Right lung (tissue), 5 donors: ENCODE measurements around the gene PRKG1. TPM values are rescaled to one million over a fixed set of nuclear protein-coding genes. Genes with fewer than 3 reads are reported as not detected.
"Not testable (repeated sequence)": the region's sequence is repeated elsewhere in the genome, so short reads cannot be mapped to it uniquely, and the experiment has no call there.

Experiments used
- DNase-seq, 2 donors: peaks; one replicate each; pipeline ENCODE4 v3.0.0-alpha.2; 2013
- polyA plus RNA-seq, 5 donors: library from polyadenylated mRNA; unstranded; fragments of 120-200 nt; gene quantifications; one replicate each; pipeline versions ENCODE4 v1.2.1 to v1.2.3, GENCODE V29; 2013; ENCODE audit warnings: inconsistent platforms in 1 of 5, low replicate concordance in 1 of 5; ENCODE audit not compliant: insufficient read length in 5 of 5, insufficient read depth in 1 of 5

The PRKG1 gene
- polyA plus RNA-seq, 5 donors: 12.4 to 21.3 (median 15.8) TPM

DNA sequence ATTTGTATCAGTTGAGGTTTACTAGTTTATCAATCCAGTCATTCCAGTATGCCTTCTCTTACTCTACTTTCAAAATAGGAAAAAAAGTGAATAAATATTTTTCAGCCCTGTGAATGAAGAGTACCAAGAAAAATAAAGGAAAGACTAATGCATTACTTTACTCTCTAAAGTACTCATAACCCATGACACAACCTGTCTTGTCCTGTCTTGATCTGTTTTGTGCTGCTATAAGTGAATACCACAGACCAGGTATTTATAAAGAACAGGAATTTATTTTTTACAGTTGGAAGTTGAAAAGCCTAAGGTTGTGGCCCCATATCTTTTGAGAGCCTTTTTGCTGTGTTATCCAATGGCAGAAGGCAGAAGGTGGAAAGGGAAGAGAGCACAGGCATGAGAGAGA lies 1045.2 kb downstream of the PRKG1 start:
- DNase-seq: no peak

DNA sequence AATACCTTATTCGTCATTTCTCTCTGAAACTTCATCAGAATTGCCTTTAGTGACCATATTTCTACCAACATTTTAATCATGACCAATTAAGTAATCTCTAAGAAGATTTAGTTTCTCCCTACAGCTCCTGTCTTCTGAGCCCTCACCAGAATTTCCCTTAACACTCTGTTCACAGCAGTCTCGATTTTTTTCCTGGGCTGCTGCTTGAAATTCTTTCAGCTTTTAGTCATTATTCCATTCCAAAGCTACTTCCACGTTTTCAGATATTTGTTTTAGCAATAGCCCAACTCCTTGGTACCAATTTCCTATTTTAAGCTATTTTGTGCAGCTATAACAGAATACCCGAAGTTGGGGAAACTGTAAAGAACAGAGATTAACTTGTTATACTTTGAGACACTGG lies 1047.4 kb downstream of the PRKG1 start:
- no peak for DNase-seq

DNA sequence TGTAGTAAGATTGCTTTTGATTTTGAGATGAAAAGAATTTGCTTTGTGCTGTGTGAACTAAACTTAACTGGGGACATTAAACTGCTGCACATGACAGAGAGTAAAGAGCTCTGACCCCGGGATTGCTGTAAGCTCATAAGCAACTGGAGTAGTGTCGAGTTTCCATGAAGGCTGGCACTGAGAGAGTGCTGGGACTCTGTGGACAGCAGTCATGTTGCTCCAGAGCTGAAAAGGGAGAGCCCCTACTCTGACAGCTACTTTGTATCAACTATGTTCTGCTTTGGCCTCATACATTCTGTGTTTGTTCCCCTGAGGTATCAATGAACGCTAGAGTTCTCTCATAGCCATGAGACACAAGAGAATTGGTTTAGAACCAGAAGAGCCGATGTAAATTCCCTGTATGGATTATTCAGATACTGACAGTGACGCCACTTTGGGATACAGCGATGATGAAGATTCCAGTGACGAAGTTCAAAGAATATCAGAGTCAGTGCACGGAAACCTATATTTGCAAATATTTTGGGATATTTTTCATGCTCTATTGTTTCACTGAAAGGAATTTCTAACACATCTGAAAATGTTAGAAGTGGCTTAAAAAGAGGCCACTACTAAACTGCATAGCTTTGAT lies 1053.9 kb downstream of the PRKG1 start:
- DNase-seq: no peak

DNA sequence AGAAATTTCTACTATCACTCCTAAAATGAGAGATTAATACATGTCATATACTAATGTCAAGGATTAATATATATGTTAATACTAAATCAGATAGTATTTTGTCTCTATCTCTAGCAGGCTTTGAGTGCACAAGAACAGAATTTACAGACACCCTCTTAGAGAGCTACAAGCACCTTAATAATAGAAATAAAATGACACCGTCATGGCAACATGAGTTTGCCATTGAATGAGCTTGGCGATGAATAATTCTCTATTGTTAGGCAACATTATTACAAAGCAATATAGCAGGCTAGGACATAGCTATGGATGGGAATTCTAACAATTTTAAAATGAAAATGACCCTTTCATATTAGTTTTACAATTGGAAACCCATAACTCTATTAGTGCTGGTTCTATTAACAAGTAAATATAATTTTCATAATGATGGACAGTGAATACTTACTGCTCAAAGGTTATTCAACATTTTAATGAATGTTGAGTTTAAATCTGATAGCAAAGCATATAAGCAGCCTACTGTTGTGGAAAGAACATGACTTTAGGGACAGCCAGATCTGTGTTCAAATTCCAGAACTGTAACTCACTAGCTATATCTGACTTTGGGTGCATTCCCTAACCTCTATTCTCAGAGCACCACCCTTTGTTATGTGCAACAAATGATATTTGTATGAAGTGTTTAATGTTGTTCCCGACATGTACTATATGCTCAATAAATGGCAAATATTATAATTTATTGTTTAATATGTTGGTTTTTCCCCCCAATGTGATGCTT lies 1055.3 kb downstream of the PRKG1 start:
- DNase-seq: no peak

DNA sequence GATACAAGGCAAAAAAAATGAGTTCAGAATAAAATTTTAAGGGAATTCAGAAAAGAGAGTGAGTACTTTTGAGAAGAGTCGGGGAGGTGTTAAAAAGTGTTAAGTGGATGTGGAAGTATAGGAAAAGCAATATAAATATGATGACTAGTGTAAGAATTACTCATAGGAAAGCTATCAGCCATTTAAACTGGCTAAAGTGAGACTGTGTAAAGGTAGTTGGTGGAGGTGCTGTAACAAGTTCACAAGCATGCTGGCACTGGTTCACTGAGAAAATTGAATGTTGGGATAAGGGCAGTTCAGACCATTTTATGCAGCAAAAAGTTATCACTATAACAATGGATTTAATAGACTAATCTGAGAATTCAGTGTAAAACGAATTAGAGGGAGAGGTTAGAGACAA lies 1060.8 kb downstream of the PRKG1 start:
- DNase-seq: no peak

DNA sequence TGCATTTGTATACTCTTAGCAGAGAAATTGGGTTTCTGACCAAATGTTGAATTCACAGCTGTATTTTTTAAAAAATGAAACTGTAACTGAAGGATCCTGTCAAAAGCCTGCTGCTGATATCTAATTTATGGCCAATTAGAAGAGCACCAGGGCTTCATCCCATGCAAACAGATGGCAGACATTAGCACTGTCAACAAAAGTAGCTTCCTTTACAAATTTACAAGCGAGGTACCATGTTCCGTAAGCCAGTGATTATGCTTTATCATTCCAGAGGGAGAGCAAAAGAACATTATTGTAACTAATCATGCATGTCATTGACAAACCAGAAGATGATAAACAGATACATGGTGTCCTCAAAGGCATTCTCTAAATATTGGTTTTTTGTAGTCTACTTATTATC lies 1062.6 kb downstream of the PRKG1 start:
- no peak for DNase-seq

DNA sequence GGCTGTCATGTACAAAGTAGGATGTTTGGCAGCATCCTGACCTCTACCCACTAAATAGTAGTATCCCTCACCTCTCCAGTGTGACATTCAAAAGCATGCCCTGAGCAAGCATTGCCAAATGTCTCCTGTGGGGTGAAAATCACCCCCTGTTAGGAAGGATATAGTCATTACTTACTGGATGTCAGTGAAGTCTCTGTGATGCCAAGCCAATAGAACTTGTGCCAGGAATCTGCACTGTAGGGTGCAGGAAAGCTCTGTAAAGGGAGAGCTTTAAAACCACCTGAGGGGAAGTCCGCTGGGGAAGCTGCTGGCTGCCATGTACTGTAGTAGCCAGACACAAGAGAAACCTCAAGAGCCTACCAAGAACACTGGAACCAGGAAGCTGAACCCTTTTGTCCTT lies 1069.1 kb downstream of the PRKG1 start:
- no peak for DNase-seq

DNA sequence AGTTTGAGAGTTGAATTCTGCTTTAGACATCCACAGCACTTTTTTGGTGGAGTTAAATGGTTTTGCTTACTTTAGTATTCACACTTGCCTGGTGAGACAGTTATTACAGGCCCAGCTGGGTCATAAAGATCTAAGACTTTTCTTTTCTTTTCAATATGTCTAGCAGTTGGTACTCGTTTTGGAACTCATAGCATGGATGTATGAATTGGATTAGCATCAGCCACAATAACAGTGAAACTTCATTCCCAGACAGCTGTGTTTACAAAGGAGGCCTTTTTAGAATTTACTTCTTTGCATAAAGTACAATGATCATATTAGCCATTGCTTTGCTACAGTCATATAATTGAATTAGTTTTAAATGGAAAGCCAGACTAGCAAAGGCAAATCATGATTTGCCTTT lies 1071.3 kb downstream of the PRKG1 start:
- DNase-seq: no peak

DNA sequence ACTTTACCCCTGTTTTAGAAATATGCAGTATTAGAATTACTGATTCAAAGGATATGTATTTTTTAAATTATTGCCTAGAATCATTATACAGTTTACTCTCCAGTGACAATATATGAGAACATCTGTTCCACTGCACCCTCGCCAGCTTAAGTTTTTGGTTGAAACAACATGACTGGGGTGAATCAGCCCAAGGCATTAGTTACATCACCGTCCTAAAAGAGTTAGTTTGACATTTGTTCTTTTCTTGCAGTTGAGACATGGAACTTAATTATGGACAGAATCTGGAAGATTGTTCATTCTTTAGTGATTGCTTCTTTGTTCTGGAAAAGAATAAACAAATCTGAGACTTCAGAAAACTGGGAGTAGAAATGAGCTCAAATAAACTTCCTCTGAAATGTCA lies 1072.5 kb downstream of the PRKG1 start:
- DNase-seq: no peak

DNA sequence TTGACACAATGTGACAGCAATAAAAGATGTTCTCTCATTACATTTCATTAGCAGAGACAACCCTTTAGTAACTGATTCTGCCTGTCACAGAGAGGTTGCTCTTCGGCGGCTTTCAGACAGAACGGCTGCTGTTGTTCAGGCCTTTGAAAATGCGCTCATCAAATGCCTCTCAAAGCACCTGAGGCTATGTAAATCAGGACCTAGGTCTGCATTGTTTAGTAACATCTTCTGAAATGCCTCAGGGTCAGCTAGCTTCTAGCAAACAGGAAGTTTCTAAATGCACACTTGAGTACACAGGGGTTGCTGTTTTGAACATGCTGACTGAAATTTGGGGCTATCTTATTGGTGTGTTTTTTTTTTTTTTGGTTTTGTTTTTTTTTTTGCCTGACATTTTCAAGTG lies 1096.5 kb downstream of the PRKG1 start:
- no peak for DNase-seq

DNA sequence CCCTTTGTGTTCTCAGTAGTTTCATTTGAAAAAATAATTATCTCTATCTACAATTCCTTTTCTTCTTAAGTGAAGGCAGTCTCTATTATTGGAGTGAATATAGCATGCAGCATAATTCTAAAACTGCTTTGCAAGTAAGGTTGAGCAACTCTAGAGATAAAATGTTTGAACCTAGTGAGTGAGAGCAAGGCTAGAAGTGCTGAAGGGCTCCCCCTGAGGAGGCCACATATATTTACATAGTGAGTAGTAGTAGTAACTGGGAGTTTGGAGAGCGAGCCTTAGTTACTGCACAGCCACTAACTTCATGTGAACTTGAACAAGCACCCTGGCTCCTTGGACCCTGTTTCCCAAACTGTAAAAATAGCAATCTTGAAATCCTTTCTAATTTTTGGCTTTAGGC lies 1098.3 kb downstream of the PRKG1 start:
- DNase-seq: peak in 1 of 2 donors; percentile 16

DNA sequence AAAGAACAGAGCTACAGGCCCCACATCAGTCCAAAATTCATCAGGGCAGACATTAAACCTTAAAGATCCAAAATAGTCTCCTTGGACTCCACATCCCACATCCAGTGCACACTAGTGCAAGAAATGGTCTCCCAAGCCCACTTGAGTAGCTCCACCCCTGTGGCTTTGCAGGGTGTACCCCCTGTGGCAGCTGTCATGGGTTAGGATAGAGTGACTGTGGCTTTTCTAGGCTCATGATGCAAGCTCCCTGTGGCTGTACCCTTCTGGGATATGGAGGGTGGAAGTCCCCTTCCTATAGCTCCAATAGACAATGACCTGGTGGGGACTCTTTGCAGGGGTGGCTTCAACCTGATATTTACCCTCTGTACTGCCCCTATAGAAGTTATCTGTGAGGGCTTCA lies 1111.0 kb downstream of the PRKG1 start:
- DNase-seq: no peak

DNA sequence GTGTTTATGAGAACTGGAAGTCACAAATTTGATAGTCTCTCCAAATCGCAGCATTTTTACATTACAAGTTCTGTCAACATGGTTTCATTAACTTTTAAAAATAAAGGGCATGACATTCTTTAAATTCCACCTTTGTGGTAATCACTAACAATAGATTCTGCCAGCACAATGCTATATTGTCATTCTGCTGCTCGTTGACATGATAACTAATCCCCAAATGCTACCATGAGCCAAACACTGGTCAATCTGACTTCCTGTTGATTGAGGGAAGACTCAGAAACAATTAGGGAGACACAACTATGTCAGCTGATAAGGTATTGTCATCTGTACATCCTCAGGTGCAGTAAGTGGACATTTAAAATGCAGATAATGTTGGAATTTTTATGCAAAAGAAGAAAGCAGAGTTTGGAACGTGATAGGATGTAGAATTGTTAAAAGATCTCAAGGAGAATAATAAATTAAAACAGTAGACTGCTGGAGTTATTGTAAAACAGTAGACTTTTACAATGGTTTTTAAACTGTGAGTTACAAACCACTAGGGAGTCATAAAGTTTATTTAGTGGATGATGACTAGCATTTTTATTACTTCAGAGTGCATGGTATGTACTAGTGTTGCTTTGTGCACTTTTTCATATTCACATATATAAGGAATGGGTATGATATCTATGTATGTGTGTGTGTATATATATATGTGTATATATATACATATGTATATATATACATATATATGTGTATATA lies 1113.4 kb downstream of the PRKG1 start:
- no peak for DNase-seq

DNA sequence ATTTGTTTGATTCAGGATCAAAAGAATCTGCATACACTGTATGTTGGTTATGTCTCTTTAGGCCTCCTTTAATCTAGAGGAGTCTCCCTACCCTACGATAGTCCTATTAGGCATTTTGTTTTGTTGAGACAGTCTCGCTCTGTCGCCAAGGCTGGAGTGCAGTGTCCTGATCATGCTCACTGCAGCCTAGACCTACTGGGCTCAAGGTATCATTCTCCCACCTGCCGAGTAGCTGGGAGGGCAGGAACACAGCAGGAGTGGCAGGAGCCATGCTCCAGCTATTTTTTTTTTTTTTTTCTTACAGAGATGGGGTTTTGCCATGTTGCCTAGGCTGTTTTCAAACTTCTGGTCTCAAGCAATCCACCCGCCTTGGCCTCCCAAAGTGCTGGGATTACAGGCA lies 1116.8 kb downstream of the PRKG1 start:
- no peak for DNase-seq

DNA sequence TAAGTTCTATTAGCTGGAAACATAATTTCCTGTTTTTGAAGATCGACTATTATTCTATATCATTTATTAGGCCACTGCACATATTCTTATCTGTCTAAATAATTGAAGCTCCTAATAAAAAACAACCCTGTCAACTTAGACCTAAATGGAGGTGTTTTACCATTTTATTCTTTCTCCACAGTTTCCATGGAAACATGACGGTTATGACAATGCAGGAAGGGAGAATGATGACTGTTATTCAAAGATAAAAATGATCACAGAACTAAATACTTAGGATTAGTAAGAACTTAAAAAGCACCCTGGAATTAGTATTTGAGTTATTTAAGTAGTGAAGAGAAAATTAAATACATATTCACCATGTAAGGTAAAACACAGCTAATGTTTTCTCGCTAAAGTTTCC lies 1119.9 kb downstream of the PRKG1 start:
- no peak for DNase-seq

DNA sequence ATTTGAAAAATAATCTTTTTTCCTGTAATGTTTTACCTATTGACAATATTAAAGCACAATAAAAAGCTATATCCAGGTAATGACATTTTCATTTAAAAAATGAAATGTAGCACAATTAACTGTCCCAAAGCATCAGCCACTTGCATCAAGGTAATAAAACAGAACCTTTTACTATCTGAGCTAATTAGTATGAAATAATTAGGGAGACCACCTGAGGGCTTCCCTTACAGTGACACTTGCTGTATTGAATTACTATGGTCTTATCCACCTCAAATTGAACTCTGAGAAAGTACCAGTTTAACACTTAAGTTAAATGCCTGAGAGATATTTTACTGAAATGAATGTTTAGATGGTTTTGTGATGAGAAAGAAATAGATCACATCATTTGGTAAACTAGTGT lies 1120.4 kb downstream of the PRKG1 start:
- DNase-seq: no peak

DNA sequence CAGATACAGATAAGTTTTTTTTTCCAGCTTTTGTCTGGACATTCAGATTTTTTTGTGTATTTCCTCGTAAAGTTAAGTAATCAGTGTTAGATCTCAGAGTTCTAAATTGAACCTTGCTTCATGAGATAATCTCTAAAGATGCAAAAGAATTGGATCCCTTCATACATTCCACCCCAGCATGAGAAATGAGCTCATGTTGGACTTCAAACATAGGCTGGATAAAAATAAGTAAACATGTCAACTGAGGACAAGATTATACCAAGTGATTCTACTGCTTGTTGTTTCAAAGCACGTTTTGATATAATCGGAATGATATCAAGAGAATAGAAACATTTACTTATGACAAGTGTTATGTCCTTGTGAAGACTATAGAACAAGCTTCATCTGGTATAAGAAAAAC lies 1122.8 kb downstream of the PRKG1 start:
- DNase-seq: no peak

DNA sequence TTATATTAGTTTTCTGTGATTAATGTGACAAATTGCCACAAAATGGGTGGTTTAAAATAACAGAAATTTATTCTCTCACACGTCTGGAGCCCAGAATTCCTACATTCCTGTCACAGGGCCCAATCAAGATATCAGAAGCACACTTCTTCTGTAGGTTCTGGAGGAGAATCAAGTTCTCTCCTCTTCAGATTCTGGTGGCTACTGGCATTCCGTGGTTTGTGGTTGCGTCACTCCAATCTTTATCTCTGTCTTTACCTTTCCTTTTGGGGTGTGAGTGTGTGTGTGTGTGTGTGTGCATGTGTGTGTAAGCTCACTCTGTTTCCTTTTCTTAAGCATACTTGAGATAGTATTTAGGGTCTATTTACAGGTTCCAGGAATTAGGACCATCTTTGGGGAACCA lies 1124.3 kb downstream of the PRKG1 start:
- DNase-seq: no peak

DNA sequence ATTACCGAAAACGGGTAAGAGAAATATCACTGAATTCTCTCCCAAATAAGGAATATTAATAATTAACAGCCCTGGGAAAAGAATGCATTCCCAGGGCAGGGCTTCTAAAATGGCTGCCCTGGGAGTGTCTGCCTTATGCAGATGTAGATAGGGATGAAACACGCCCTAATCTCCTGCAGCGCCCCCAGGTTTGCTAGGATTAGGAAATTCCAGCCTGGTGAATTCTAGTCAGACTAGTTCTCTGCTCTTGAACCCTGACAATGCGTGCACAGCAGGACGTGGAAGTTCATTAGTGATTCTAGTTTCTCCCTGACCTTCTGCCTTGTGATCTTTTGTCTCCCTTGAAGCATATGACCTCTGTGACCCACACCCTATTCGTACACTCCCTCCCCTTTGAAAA lies 1130.6 kb downstream of the PRKG1 start:
- not testable (repeated sequence) for DNase-seq

DNA sequence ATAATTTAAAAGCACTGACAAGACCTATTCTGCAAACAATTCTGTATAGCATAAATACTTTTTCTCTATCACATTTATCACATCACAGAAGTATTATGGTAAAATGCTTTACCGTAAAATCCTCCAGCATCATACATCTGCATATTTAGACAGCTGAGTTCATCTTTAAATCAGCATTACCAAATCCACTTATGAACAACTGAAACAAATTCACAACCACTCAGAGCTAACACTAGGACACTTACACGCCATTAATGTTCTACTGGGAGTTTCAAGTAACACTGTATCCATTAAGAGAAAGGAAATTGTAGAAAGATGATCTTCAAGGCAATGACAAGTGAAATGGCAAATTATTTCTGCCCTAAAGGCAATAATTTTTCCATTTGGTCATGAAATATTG lies 1134.1 kb downstream of the PRKG1 start:
- DNase-seq: no peak

DNA sequence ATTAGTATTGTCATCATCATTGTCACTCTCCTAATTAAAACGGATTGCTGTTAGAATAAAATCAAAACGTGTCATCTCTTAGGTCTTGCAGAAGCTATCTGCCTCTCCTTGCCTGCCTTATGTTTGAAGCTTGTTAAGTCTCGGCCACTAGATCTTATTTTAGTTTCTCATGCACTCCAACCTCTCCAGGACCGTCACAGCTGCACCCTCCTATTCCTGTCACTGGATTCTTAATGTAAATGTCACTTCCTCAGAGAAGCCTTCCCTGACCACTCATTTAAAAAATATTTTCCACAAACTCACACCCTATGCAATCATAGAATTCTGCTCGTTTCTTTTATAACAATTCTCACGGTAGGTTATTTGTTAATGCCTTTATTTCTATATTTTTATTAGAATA lies 1135.9 kb downstream of the PRKG1 start:
- no peak for DNase-seq

DNA sequence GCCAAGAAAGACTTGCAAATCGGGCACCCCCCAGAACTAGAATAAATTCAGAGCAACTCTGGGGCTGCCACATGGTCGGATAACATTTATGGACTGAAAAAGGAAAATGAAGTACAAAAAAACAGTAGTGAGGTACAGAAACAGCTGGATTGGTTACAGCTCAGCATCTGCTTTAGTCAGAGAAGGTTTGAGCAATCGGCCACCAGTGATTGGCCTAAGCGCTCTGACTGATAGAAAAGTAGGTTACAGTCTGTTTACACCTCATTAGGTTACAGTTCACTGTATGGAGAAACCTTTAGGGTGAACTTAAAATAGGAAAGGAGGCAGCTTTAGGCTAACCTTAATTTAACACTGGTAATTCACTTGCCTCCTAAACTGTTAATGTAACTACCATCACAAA lies 1137.8 kb downstream of the PRKG1 start:
- no peak for DNase-seq

DNA sequence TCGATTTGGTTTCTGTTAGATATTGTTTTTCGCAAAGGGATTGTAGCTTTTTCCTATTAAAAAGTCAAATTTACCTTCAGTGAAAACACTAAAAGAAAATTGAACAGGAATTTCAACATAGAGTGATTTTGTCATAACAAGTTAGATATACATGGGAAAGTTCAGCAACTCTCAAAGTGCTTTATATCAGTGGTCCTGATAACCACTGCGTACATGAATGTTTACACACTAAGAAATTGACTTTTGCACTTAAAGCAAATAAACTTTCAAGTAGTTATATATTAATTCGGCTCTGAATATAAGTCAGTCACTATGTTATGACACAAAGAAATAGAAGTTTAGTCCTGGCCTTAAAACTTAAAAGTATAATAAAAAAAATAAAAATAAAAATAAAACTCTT lies 1138.5 kb downstream of the PRKG1 start:
- DNase-seq: no peak
